ENCODE data around the gene TFPT.

DNA sequence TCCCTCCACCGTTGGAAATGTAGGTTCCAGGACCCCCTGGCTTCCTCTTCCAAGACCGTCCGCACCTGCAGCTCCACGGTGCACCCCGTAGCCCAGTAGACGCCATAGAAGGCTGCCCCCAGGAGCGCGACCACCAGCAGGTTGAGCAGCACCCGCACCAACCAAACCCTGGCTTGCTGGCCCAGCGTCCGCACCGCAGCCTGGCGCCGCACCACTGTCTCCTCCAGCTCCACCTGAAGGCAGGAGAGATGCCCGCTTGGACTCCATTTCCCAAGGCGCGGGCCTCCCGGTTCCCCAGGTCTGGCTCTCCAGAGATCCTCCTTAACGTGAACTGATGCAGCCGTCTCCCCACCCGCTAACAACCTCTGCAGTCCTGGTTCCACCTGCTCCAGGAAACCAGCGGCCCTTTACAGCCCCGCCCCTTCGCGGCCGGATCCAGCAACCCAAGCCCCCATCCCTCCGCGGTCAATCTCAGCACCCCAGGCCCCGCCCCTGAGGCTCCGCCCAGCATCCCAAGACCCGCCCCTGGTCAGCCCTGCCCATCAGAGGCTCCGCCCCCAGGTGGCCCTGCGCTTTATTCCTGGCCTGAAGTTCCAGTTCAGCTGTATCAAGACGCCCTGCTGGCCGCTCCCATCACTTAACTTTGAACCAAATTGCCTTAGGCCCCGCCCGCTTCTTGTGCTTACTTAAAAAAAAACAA lies 49.1 kb upstream of the TFPT start:
- TF ChIP-seq, protein P1, sequence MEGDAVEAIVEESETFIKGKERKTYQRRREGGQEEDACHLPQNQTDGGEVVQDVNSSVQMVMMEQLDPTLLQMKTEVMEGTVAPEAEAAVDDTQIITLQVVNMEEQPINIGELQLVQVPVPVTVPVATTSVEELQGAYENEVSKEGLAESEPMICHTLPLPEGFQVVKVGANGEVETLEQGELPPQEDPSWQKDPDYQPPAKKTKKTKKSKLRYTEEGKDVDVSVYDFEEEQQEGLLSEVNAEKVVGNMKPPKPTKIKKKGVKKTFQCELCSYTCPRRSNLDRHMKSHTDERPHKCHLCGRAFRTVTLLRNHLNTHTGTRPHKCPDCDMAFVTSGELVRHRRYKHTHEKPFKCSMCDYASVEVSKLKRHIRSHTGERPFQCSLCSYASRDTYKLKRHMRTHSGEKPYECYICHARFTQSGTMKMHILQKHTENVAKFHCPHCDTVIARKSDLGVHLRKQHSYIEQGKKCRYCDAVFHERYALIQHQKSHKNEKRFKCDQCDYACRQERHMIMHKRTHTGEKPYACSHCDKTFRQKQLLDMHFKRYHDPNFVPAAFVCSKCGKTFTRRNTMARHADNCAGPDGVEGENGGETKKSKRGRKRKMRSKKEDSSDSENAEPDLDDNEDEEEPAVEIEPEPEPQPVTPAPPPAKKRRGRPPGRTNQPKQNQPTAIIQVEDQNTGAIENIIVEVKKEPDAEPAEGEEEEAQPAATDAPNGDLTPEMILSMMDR (IDR thresholded peaks at IDR 0.05), result no peak
- TF ChIP-seq POLR2A (IDR thresholded peaks at IDR 0.05), result no peak
